Peyer's patch (tissue), 4 donors: ENCODE measurements around the gene TTC28.

Experiments
- CTCF ChIP-seq, 6 experiments: fragments of 450-650 bp in 4 of 6; fragments of 200-600 bp in 2 of 6; sonication (generic) in 1 of 6; IDR thresholded peaks; one replicate each; pipeline ENCODE4 v1.5.1; 2017 to 2019; ENCODE audit warnings: antibody characterized with exemption in 6 of 6, mild to moderate bottlenecking in 3 of 6, moderate library complexity in 1 of 6
- POLR2A ChIP-seq, 2 donors: fragments of 450-650 bp; IDR thresholded peaks; one replicate each; pipeline ENCODE4 v1.5.1; 2017; ENCODE audit warnings: antibody characterized with exemption in 2 of 2, mild to moderate bottlenecking in 2 of 2, moderate library complexity in 2 of 2

DNA sequence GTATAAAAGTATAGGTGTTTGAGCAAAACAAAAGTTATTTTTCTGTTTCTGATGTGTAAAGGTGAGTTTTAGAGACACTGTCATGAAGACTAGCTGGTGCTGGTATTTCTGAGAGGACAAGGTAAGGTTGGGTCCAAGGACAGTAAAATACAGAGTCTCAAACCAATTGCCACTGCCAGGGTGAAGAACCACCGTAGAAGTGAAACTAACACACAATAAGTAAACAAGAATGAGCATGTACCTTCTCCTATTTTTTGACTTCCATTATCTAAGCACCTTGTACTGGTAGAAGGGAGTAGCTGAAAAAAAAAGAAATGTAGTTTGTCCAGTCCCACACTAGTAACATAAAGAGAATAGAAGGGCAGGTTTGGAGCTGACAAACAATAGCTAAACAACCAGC lies 117.3 kb downstream of the TTC28 start:
- TF ChIP-seq CTCF (IDR thresholded peaks at IDR 0.05) (no peak), POLR2A (IDR thresholded peaks at IDR 0.05) (no peak)
